Liver (tissue), 9 donors: ENCODE measurements around the gene CNTLN. TPM values are rescaled to one million over a fixed set of nuclear protein-coding genes. Genes with fewer than 3 reads are reported as not detected.
"Not testable (repeated sequence)": the region's sequence is repeated elsewhere in the genome, so short reads cannot be mapped to it uniquely, and the experiment has no call there.

Experiments used
- DNase-seq: peaks from one replicate; pipeline ENCODE4 v3.0.0-alpha.2; 2017; ENCODE audit warnings: low spot score
- H3K27ac ChIP-seq, 2 donors: one replicate each; pipeline ENCODE4 v1.7.0; 2013; ENCODE audit warnings: inconsistent platforms in 2 of 2, low read length in 2 of 2, control low read depth in 1 of 2, low read depth in 1 of 2, mild to moderate bottlenecking in 1 of 2
- H3K27me3 ChIP-seq, 4 donors: one replicate each; pipeline versions ENCODE4 v1.6.1 to v1.7.0; 2013; ENCODE audit warnings: low read length in 3 of 4, inconsistent platforms in 1 of 4, mild to moderate bottlenecking in 1 of 4, moderate library complexity in 1 of 4; ENCODE audit not compliant: control insufficient read depth in 4 of 4, insufficient read depth in 4 of 4
- H3K36me3 ChIP-seq, 4 donors: one replicate each; pipeline versions ENCODE4 v1.6.1 to v1.7.0; 2013; ENCODE audit warnings: low read length in 3 of 4, mild to moderate bottlenecking in 3 of 4, low read depth in 1 of 4, moderate library complexity in 1 of 4; ENCODE audit not compliant: control insufficient read depth in 4 of 4, insufficient read depth in 3 of 4
- H3K4me1 ChIP-seq, 4 donors: one replicate each; pipeline versions ENCODE4 v1.6.1 to v1.7.0; 2013; ENCODE audit warnings: low read length in 3 of 4, mild to moderate bottlenecking in 3 of 4, moderate library complexity in 1 of 4; ENCODE audit not compliant: control insufficient read depth in 4 of 4, insufficient read depth in 4 of 4
- H3K4me3 ChIP-seq, 3 donors: one replicate each; pipeline versions ENCODE4 v1.6.1 to v1.7.0; 2013; ENCODE audit warnings: low read length in 3 of 3, control low read depth in 1 of 3, low read depth in 1 of 3, mild to moderate bottlenecking in 1 of 3
- H3K9ac ChIP-seq, 2 donors: one replicate each; pipeline ENCODE4 v1.7.0; 2013; ENCODE audit warnings: low read length in 2 of 2, mild to moderate bottlenecking in 2 of 2, moderate library complexity in 2 of 2, control low read depth in 1 of 2, low read depth in 1 of 2
- H3K9me3 ChIP-seq, 4 donors: one replicate each; pipeline versions ENCODE4 v1.6.1 to v1.7.0; 2013; ENCODE audit warnings: low read length in 3 of 4; ENCODE audit not compliant: control insufficient read depth in 4 of 4
- EGR1 ChIP-seq, 2 donors: IDR thresholded peaks; 2 replicates each; pipeline ENCODE4 v1.6.1; 2016 to 2018; ENCODE audit warnings: antibody characterized with exemption in 2 of 2, low read depth in 2 of 2
- HNF4A ChIP-seq, 2 donors: conservative IDR thresholded peaks; 2 replicates each; pipeline ENCODE4 v1.6.1; 2016; ENCODE audit warnings: antibody characterized with exemption in 2 of 2, mild to moderate bottlenecking in 2 of 2
- RXRA ChIP-seq, 2 donors: IDR thresholded peaks; 2 replicates each; pipeline ENCODE4 v1.6.1; 2017 to 2018; ENCODE audit warnings: antibody characterized with exemption in 2 of 2, mild to moderate bottlenecking in 1 of 2
- YY1 ChIP-seq: IDR thresholded peaks from 2 replicates; pipeline ENCODE4 v1.6.1; 2016; ENCODE audit warnings: antibody characterized with exemption, mild to moderate bottlenecking
- WGBS: extraction: QIAGEN DNeasy Blood & Tissue Kit; methylation state at CpG from one replicate; pipeline ENCODE4 v1.1.7; 2013; 5-methylcytosine and 5-hydroxymethylcytosine counted together
- polyA plus RNA-seq, 2 donors: library from polyadenylated mRNA; stranded (reverse) in 1 of 2; unstranded in 1 of 2; fragments of 200-250 nt in 1 of 2; fragments of >200 nt in 1 of 2; fragmentation: Nextera tagmentation in 1 of 2; extraction: Ambion mirVana in 1 of 2; gene quantifications; one replicate each; pipeline versions ENCODE4 v1.2.1 to v1.2.3, GENCODE V29; 2013 to 2015
- total RNA-seq, 2 donors: library from RNA; depleted of rRNA; stranded (reverse); fragments of >200 nt; gene quantifications; one replicate each; pipeline ENCODE4 v1.2.3, GENCODE V29; 2014
- TF ChIP-seq, protein P1 (sequence below): IDR thresholded peaks from 2 replicates; pipeline ENCODE4 v1.6.1; 2016; ENCODE audit warnings: antibody characterized with exemption
- TF ChIP-seq, protein P2 (sequence below): IDR thresholded peaks from 2 replicates; pipeline ENCODE4 v1.6.1; 2016; ENCODE audit warnings: antibody characterized with exemption, mild to moderate bottlenecking
- TF ChIP-seq, protein P3 (sequence below): IDR thresholded peaks from 2 replicates; pipeline ENCODE4 v1.6.1; 2016; ENCODE audit warnings: antibody characterized with exemption
- donor health status: healthy.
- donor health status: healthy.
- donor health status: healthy.
- donor health status: healthy.
- donor health status: healthy.

CNTLN gene
- total and polyA plus RNA-seq, 4 donors: 2.8 to 31.4 (median 11.0) TPM

DNA sequence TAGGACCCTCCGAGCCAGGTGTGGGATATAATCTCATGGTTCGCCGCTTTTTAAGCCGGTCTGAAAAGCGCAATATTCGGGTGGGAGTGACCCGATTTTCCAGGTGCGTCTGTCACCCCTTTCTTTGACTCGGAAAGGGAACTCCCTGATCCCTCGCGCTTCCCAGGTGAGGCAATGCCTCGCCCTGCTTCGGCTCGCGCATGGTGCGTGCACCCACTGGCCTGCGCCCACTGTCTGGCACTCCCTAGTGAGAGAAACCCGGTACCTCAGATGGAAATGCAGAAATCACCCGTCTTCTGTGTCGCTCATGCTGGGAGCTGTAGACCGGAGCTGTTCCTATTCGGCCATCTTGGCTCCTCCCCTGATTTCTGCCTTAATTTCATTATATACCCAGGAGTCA lies 155.8 kb downstream of the CNTLN start:
- not testable (repeated sequence) for H3K36me3 ChIP-seq, DNase-seq, H3K4me1 ChIP-seq, H3K9ac ChIP-seq, H3K9me3 ChIP-seq, H3K27me3 ChIP-seq, H3K4me3 ChIP-seq, H3K27ac ChIP-seq
- WGBS: 97% methylated on average over 18 of the region's 22 CpGs

DNA sequence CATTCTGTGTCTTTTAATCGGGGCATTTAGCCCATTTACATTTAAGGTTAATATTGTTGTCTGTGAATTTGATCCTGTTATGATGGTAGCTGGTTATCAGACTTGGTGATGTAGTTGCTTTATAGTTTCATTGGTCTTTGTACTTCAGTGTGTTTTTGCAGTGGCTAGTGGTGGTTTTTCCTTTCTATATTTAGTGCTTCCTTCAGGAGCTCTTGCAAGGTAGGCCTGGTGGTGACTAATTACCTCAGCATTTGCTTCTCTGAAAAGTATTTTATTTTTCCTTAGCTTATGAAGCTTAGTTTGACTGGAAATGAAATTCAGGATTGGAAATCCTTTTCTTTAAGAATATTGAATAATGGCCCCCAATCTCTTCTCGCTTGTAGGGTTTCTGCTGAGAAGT lies 156.9 kb downstream of the CNTLN start:
- TF ChIP-seq EGR1 (IDR thresholded peaks at IDR 0.05; ENCODE audit: low read depth in 2 of 2) (no peak), YY1 (no peak)
- H3K36me3 ChIP-seq: peaks cover 0 to 5% (median 2%) of the 10 kb centered on the region in 4 donors
- H3K4me1 ChIP-seq: no peaks in the 10 kb centered on the region
- H3K9me3 ChIP-seq: no peaks in the 10 kb centered on the region
- H3K27ac ChIP-seq: no peak overlapping the region
- H3K27me3 ChIP-seq: no peaks in the 10 kb centered on the region
- 97% methylated on average over 2 of the region's 2 CpGs for WGBS
- no peak for DNase-seq
- H3K4me3 ChIP-seq: no peak overlapping the region
- no peak overlapping the region for H3K9ac ChIP-seq

DNA sequence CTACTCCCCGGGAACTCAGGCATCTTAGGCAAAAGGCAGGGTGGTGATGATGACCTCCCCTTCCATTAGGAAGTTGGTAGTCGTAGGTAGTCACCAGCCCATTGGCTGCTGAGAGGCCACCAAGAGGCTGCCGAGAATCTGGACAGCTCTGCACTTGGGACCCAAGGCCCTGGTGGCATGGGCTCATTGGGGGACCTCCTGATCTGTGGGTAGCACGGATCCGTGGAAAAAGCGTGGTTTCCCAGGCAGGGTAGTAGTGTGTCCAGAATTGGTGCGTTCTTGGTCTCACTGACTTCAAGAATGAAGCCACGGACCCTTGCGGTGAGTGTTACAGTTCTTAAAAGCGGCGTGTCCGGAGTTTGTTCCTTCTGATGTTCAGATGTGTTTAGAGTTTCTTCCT lies 158.8 kb downstream of the CNTLN start:
- Histone ChIP-seq H3K9ac (no peak overlapping the region), H3K4me1 (no peaks in the 10 kb centered on the region), H3K27me3 (no peaks in the 10 kb centered on the region), H3K27ac (no peak overlapping the region), H3K4me3 (no peak overlapping the region), H3K36me3 (peaks cover 0 to 5% (median 2%) of the 10 kb centered on the region in 4 donors), H3K9me3 (no peaks in the 10 kb centered on the region)
- DNase-seq: no peak
- TF ChIP-seq, protein P1, sequence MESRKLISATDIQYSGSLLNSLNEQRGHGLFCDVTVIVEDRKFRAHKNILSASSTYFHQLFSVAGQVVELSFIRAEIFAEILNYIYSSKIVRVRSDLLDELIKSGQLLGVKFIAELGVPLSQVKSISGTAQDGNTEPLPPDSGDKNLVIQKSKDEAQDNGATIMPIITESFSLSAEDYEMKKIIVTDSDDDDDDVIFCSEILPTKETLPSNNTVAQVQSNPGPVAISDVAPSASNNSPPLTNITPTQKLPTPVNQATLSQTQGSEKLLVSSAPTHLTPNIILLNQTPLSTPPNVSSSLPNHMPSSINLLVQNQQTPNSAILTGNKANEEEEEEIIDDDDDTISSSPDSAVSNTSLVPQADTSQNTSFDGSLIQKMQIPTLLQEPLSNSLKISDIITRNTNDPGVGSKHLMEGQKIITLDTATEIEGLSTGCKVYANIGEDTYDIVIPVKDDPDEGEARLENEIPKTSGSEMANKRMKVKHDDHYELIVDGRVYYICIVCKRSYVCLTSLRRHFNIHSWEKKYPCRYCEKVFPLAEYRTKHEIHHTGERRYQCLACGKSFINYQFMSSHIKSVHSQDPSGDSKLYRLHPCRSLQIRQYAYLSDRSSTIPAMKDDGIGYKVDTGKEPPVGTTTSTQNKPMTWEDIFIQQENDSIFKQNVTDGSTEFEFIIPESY: no peak
- 98% methylated on average over 12 of the region's 12 CpGs for WGBS

DNA sequence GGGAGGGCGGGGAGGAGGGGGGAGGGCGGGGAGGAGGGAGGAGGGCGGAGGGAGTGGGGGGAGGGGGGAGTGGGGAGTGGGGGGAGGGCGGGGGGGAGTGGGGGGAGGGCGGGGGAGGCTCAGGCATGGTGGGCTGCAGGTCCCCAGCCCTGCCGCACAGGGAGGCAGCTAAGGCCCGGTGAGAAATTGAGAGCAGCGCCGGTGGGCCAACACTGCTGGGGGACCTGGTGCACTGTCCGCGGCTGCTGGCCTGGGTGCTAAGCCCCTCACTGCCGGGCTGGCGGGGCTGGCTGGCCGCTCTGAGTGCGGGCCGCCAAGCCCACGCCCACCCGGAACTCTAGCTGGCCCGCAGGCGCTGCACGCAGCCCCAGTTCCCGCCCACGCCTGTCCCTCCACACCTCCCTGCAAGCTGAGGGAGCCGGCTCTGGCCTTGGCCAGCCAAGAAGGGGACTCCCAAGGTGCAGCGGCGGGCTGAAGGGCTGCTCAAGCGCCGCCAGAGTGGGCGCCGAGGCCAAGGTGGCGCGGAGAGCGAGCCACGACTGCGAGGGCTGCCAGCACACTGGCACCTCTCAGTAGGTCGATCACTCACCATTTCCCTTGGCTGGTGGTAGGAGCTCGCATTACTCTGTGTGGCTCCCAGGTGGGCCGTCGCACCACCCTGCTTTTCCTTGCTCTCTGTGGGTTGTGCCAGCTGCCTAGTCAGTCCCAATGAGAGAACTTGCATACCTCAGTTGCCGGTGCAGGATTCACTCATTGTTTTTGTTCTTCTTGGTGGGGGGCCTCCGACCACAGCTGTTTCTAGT lies 160.2 kb downstream of the CNTLN start:
- WGBS: 97% methylated on average over 38 of the region's 41 CpGs
- no peak overlapping the region for H3K27ac ChIP-seq
- no peaks in the 10 kb centered on the region for H3K9me3 ChIP-seq
- no peak overlapping the region for H3K4me3 ChIP-seq
- peaks cover 0 to 5% (median 2%) of the 10 kb centered on the region in 4 donors for H3K36me3 ChIP-seq
- no peaks in the 10 kb centered on the region for H3K27me3 ChIP-seq
- no peak overlapping the region for H3K9ac ChIP-seq
- DNase-seq: no peak
- H3K4me1 ChIP-seq: no peaks in the 10 kb centered on the region
- TF ChIP-seq RXRA (IDR thresholded peaks at IDR 0.05) (no peak), HNF4A (conservative IDR thresholded peaks at IDR 0.05) (no peak)
- TF ChIP-seq, protein P2, sequence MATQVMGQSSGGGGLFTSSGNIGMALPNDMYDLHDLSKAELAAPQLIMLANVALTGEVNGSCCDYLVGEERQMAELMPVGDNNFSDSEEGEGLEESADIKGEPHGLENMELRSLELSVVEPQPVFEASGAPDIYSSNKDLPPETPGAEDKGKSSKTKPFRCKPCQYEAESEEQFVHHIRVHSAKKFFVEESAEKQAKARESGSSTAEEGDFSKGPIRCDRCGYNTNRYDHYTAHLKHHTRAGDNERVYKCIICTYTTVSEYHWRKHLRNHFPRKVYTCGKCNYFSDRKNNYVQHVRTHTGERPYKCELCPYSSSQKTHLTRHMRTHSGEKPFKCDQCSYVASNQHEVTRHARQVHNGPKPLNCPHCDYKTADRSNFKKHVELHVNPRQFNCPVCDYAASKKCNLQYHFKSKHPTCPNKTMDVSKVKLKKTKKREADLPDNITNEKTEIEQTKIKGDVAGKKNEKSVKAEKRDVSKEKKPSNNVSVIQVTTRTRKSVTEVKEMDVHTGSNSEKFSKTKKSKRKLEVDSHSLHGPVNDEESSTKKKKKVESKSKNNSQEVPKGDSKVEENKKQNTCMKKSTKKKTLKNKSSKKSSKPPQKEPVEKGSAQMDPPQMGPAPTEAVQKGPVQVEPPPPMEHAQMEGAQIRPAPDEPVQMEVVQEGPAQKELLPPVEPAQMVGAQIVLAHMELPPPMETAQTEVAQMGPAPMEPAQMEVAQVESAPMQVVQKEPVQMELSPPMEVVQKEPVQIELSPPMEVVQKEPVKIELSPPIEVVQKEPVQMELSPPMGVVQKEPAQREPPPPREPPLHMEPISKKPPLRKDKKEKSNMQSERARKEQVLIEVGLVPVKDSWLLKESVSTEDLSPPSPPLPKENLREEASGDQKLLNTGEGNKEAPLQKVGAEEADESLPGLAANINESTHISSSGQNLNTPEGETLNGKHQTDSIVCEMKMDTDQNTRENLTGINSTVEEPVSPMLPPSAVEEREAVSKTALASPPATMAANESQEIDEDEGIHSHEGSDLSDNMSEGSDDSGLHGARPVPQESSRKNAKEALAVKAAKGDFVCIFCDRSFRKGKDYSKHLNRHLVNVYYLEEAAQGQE: no peak
- TF ChIP-seq, protein P3, sequence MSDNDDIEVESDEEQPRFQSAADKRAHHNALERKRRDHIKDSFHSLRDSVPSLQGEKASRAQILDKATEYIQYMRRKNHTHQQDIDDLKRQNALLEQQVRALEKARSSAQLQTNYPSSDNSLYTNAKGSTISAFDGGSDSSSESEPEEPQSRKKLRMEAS: no peak
